GM06990 (cell line): Measurements from ENCODE around the gene NEMP2.
A peak's percentile ranks its signal among the peaks of the same experiment; 100 is the strongest.

Source experiments
- DNase-seq: peaks from one replicate; pipeline ENCODE4 v3.0.0-alpha.2; 2011; ENCODE audit not compliant: insufficient read length; ENCODE audit errors: extremely low read depth
- H3K27me3 ChIP-seq: replicated peaks from 2 replicates; pipeline ENCODE4 v1.6.0; 2011; ENCODE audit warnings: low read length; ENCODE audit not compliant: control insufficient read depth, insufficient read depth
- H3K36me3 ChIP-seq: 2 replicates; pipeline ENCODE4 v1.5.1; 2011; ENCODE audit warnings: low read length; ENCODE audit not compliant: control insufficient read depth, insufficient read depth
- H3K4me3 ChIP-seq: replicated peaks from 2 replicates; pipeline ENCODE4 v1.5.1; 2011; ENCODE audit warnings: low read depth, mild to moderate bottlenecking, control low read depth, low read length
- TF ChIP-seq, protein P1 (sequence below): IDR thresholded peaks from 2 replicates; pipeline ENCODE4 v1.5.1; 2011; ENCODE audit warnings: low read length, control low read depth, mild to moderate bottlenecking, inconsistent platforms; ENCODE audit not compliant: insufficient read depth, poor library complexity, severe bottlenecking

Gene NEMP2

DNA sequence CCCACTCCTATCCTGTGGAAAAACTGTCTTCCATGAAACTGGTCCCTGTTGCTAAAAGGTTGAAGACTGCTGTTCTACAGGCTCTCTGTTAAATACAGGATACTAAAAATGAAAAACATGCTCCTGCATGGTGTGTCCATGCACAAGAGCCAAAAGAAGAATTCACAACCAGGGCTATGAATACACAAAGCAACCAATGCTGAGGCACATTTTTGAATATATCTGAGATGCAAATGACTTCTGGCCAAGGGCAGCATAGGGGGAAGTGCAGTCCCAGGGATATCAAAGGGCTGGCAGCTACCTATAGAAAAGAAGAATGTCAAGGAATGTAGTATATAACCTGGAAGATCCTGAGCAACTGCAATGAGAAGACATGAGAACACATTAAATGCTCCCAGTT lies 6.6 kb downstream of the NEMP2 start:
- Histone ChIP-seq H3K36me3 (no peaks in the 10 kb centered on the region; the same call in 1 of the 2 replicates), H3K27me3 (no peaks in the 10 kb centered on the region), H3K4me3 (no peak overlapping the region)
- no peak for DNase-seq
- TF ChIP-seq, protein P1, sequence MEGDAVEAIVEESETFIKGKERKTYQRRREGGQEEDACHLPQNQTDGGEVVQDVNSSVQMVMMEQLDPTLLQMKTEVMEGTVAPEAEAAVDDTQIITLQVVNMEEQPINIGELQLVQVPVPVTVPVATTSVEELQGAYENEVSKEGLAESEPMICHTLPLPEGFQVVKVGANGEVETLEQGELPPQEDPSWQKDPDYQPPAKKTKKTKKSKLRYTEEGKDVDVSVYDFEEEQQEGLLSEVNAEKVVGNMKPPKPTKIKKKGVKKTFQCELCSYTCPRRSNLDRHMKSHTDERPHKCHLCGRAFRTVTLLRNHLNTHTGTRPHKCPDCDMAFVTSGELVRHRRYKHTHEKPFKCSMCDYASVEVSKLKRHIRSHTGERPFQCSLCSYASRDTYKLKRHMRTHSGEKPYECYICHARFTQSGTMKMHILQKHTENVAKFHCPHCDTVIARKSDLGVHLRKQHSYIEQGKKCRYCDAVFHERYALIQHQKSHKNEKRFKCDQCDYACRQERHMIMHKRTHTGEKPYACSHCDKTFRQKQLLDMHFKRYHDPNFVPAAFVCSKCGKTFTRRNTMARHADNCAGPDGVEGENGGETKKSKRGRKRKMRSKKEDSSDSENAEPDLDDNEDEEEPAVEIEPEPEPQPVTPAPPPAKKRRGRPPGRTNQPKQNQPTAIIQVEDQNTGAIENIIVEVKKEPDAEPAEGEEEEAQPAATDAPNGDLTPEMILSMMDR: no peak

DNA sequence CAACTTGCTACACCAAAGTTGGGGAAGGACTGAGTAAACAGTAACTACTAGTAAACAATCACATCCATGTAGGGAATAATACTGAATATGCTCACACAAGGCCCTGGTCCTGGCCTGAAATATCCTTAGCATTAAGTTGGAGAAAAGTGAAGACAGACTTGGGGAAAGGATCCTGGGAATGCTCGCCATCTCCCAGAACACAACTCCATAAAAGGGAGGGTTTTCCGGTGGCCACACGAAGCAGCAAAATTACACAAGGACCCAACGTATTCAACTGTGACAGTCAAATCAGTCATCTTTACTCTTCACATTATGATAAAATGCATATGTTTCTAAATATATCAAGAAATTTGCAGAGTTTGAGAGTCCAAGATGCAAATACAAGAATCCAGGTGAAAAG lies 7.3 kb downstream of the NEMP2 start:
- DNase-seq: no peak
- Histone ChIP-seq H3K27me3 (no peaks in the 10 kb centered on the region), H3K36me3 (no peaks in the 10 kb centered on the region; the same call in 1 of the 2 replicates), H3K4me3 (peak overlapping the region; percentile 5; the same call in 1 of the 2 replicates)
- TF ChIP-seq, protein P1: no peak

DNA sequence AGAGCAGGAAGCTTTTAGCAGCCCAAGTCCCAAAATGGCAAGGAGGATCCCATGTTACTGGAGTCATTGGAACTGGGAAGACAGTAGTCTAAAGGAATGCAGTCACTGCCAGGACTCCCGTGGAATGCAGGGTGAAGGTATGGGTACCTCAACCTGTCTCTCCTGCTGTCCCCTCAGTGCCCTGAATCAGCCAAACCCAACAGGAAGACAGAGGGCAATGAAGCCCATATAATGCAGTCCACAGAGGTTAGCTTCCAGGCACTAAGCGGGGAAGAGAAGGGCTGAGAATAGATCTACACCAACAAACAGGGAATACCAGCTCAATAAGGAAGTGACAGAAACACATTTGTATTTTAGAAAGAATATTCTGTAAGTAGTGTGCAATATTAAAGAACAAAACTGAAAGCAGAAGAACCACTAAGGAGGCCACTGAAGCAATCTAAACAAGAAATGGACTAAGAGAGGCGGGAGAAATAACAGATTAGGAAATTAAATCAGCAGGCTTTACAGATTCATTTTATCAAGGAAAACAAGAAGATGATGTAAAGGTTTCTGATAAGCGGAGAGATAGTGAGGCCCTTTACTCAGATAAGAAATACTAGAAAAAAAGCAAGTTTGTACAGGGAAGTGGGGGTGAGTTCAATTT lies 8.3 kb downstream of the NEMP2 start:
- H3K27me3 ChIP-seq: no peaks in the 10 kb centered on the region
- DNase-seq: no peak
- H3K36me3 ChIP-seq: no peaks in the 10 kb centered on the region; the same call in 1 of the 2 replicates
- TF ChIP-seq, protein P1: peak; percentile 10
- H3K4me3 ChIP-seq: peak overlapping the region; percentile 26

DNA sequence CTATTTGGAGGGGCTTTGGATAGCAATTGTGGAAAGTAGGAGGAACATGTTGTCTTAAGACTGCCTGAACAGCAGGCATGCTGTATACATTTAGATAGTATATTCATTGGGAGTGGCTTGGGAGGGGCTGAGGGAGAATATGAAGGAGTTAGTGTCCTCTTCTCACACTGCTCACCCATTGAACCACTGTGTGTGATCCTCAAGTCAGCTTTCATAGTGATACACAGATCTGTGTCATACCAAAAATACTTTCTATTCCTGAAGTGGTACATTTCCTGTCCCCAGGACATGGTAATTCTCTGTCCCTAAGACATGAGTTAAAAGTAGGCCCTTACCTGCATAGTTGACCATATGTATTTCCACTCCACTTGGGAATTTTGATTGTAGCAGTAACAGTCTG lies 9.6 kb downstream of the NEMP2 start:
- TF ChIP-seq, protein P1: no peak
- H3K4me3 ChIP-seq: no peak overlapping the region
- DNase-seq: no peak
- H3K36me3 ChIP-seq: no peaks in the 10 kb centered on the region; the same call in 1 of the 2 replicates
- no peaks in the 10 kb centered on the region for H3K27me3 ChIP-seq

DNA sequence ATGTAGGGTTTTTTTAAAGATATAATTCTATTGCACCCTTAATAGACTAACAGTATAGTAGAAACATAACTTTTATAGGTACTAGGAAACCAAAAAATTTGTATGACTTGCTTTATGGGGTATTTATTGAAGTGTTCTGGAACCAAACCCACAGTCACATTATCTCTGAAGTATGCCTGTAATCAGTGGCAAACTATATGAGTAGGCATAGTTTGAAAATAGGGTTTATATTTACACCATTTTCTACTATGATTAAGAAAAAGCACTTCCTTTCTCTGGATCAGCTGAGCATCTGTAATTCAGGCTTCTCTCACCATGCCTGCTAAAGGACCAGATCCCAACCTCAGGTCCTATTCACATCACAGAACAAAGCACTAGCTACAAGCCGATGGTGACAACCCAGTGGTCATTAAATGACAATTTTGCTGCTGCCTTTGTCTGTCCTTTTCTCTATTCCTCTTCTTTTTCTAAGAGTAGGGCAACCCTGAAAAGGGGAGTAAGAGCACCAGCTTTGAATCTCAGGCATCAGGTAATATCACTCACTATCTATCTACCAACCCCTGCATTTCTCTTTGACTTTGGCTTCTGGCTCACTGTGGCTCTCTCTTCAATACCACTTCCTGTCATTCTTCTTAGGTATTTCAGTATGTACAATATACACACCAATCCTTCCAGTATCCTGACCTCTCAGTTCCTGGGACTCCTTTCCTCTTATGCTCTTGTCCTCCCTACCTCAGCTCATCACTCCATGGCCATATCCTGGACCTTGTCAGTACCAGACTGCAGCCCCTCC lies 14.4 kb downstream of the NEMP2 start:
- H3K27me3 ChIP-seq: no peaks in the 10 kb centered on the region
- no peak for DNase-seq
- H3K4me3 ChIP-seq: no peak overlapping the region
- H3K36me3 ChIP-seq: no peaks in the 10 kb centered on the region; the same call in 1 of the 2 replicates
- TF ChIP-seq, protein P1: no peak
